Measurements from ENCODE around the gene LGMN. TPM values are rescaled to one million over a fixed set of nuclear protein-coding genes. Genes with fewer than 3 reads are reported as not detected.

The LGMN gene
- total RNA-seq, 1 donor, result 4.6 TPM

GRCh38 chr14:92656306-92657081, 91.9 kb downstream of the LGMN start:
- no peak for DNase-seq (ENCODE audit: low read depth in 2 of 3, low spot score in 2 of 3)

DNA sequence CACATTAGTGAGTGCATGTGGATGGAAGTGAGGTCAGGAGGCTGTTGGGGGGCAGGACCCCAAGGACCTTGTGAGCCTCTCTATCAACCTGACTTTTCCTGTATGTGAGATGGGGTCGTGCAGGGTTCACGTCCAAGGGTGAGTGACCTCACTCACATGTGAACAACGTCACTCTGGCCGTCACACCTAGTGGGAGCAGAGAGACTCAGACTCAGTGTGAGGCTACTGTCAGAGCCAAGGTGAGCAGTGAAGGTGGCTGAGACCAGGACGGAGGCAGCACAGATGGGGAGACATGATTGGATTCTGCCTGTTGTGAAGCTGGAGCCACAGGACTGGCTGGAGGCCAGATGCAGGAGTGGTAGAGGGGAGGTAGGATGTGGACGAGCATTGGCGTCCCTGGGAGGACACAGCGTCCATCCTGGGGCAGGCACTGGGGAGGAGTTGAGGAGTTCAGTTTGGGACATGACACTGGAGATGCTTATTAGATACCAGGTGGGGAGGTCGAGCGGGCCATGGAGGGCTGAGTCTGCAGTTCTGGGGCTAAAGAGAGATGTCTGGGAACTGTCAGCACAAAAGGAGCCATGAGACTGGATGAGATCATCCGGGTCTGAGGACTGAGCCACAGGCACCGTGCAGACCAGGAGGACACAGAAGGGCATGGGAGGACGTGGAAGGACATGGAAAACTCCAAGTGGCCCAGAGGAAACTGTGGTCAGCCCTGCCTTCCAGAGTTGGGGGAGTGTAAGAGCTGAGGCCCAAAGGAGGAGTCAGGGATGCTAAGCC, 92.8 kb downstream of the LGMN start:
- no peak for DNase-seq (ENCODE audit: low read depth in 2 of 3, low spot score in 2 of 3)

DNA sequence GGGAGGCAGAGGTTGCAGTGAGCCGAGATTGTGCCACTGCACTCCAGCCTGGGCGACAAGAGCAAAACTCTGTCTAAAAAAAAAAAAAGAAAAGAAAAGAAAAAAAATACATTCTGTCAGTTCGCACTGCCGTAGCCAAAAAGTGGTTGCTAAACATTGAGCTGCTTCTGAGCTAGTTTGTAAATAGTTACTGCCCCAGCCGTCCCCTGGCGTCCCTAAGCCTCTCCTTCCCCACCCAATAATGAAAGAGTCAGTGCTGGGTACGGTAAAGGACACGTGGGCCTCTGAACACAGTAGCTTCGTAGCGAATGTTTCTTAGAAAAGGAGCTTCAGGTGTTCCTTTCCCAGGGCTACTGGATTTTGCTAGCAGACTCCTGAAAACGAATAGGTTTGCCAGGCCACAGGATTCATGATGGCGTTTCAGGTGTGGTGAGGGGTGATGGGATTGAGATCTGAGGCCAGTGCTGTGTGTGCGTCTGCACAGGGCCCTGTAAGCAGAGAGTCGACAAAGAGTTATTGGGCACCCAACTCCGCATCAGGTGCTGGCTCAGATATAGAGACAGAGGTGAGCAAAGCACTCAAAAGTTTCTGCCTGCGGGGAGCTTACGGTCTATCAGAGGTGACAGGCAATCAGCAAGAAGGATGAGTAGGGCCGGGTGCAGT, 94.1 kb downstream of the LGMN start:
- no peak for DNase-seq (ENCODE audit: low read depth in 2 of 3, low spot score in 2 of 3)

Other genes with a start within 250 kb of the LGMN start
- 73.5 TPM for gene RIN3, start 234.8 kb downstream of the LGMN start, total RNA-seq
- gene GOLGA5, start 45.7 kb upstream of the LGMN start, total RNA-seq, result 7.8 TPM
- gene CHGA, start 174.5 kb upstream of the LGMN start, total RNA-seq, result not detected